Esophagus muscularis mucosa (tissue), 4 donors: ENCODE data around the gene PIK3R5.
A peak's percentile ranks its signal among the peaks of the same experiment; 100 is the strongest.

Experiments used
- CTCF ChIP-seq, 3 experiments: fragments of 200-600 bp in 2 of 3; fragments of 450-650 bp in 1 of 3; sonication (generic) in 2 of 3; IDR thresholded peaks; one replicate each; pipeline ENCODE4 v1.5.1; 2017 to 2019; ENCODE audit warnings: antibody characterized with exemption in 3 of 3, mild to moderate bottlenecking in 2 of 3, moderate library complexity in 1 of 3
- EP300 ChIP-seq: sonication (generic); formaldehyde crosslinking; IDR thresholded peaks from one replicate; pipeline ENCODE4 v1.6.1; 2017; ENCODE audit warnings: antibody characterized with exemption
- POLR2A ChIP-seq: fragments of 450-650 bp; IDR thresholded peaks from one replicate; pipeline ENCODE4 v1.6.1; 2017; ENCODE audit warnings: antibody characterized with exemption, moderate library complexity, mild to moderate bottlenecking, low read depth
- POLR2AphosphoS5 ChIP-seq, 2 donors: sonication (generic); formaldehyde crosslinking; IDR thresholded peaks; one replicate each; pipeline ENCODE4 v1.6.1; 2017; ENCODE audit warnings: antibody characterized with exemption in 2 of 2

GRCh38 chr17:8994319-8994718 is 28.8 kb upstream of the PIK3R5 start:
- TF ChIP-seq CTCF (IDR thresholded peaks at IDR 0.05), result peak; percentile 72 to 85 (median 76)
- no peak for TF ChIP-seq POLR2A
- TF ChIP-seq EP300, result no peak
- TF ChIP-seq POLR2AphosphoS5 (IDR thresholded peaks at IDR 0.05), result no peak
